Occipital lobe (tissue), 2 donors: ENCODE results near the gene SEC14L2. TPM values are rescaled to one million over a fixed set of nuclear protein-coding genes. Genes with fewer than 3 reads are reported as not detected.

Experiments used
- DNase-seq: peaks from one replicate; lab custom pipeline; 2025; lab: John Stamatoyannopoulos, UW
- total RNA-seq: library from RNA; depleted of rRNA; stranded (reverse); fragments of >200 nt; gene quantifications from one replicate; pipeline ENCODE4 v1.2.3, GENCODE V29; 2014

The SEC14L2 gene
- total RNA-seq, 1 donor from 2014 or later = 9.5 TPM

DNA sequence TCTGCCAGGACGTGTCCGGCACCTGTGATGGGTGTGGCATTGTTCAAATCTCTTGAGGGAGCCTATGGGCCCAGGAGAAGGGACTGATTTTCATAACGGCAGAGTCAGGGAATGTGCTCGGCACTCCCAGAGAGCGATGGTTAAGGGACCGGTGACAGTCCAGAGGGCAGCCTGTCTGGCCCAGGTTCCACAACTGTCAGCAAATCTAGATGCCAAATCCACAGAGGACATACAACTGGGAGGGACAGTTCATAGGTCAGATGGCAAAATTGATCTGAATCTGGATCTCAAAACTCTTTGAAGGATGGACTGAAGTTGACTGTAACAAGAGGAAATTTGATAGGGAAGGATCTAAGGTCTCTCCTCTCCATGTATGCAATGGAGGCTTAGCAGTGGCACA is 7.5 kb downstream of the SEC14L2 start:
- DNase-seq = no peak

DNA sequence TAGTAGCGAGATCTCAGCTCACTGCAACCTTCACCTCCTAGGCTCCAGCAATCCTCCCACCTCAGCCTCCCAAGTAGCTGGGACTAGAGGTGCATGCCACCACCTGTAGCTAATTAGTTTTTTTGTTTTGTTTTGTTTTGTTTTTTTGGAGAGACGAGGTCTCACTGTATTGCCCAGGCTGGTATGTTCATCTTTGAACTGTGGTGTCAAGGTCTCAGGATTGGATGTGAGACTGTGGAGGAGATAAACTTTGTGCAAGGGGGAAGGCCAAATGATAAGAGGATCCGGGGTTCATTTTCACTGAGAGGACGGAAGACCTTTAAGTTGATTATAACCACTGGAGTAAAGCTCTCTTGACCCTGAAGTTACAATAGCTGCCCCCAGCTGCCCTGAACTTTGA is 8.9 kb downstream of the SEC14L2 start:
- no peak for DNase-seq

DNA sequence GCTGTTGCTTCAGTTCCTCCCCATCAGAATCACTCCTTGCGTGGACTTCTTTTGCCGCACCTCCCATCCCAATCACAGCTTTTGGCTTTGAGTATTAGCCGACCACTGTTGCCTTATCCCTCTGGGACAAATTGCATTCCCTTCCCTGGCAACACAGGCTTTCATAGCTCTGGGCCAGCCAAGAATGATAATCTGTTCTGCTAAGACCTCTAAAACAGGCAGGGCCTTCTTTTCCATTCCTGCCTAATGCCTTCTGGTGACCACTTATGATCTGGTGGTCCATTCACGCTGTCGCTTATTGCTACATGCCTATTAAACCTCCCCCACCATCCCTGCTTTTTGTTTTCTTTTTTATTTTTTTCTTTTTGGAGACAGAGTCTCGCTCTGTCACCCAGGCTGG is 9.6 kb downstream of the SEC14L2 start:
- DNase-seq = no peak

DNA sequence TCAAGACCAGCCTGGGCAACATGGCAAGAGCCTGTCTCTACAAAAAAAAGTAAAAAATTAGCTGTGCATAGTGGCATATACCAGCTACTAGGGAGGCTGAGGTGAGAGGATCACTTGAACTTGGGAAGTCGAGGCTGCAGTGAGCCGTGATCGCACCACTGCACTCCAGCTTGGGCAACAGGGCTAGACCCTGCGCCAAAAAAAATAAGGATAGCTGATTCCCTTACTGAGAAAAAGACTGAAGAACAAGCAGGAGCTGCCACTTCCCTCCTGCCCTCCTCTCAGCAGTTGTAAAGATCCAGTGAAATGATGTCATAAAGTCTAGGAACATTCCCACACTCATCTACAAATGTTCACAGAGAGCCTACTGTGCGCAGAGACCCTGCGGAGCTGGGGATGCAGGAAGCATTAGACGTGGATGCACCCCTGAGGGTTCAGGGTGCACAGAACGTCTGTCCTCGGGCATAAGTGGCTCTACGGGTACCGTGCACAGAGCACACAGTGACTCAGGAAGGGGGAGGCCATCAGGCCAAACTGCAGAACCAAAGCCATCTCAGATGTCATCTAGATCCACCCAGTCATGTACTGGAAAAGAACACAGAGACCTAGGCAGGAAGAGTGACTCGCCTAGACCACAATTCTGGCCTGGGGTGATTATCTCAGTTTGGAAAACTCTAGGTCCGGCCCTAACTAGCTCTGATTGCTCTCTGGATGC is 11.7 kb downstream of the SEC14L2 start:
- DNase-seq = no peak

DNA sequence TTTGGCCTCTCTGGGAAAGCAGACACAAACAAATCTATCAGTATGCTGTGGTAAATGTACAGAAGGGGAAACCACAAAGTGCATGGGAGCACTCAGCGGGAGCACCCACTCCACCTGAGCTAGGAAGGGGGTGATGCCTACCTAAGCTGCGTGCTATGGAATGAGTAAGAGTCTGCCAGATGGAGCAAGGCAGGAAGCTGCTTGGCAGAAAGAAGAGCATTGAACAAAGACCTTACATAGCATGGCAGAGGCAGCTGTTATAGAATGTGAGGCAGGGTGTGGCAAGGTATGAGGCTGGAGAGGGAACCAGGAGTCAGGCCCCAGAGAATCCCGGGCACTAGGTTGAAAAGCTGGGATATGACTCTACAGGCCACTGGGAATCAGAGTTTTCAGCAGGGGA is 15.0 kb downstream of the SEC14L2 start:
- no peak for DNase-seq

DNA sequence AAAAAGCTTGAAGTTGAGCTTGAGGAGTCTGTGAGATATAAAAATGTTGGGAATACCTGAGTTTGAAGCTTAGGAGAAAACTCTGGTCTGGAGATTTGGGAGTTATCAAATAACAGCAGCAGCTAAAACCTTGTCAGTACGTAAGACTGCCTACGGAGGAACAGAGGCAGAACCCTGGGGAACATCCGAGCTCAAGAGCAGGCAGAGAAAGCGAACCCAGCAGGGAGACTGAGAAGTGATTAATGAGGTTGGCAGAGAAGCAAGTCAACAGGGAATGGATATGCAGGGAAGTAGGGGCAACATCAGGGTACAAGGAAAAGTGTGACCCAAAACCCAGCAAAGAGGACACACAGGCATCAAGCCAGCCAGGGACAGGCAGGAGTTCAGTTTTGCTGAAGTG is 16.2 kb downstream of the SEC14L2 start:
- DNase-seq = no peak

DNA sequence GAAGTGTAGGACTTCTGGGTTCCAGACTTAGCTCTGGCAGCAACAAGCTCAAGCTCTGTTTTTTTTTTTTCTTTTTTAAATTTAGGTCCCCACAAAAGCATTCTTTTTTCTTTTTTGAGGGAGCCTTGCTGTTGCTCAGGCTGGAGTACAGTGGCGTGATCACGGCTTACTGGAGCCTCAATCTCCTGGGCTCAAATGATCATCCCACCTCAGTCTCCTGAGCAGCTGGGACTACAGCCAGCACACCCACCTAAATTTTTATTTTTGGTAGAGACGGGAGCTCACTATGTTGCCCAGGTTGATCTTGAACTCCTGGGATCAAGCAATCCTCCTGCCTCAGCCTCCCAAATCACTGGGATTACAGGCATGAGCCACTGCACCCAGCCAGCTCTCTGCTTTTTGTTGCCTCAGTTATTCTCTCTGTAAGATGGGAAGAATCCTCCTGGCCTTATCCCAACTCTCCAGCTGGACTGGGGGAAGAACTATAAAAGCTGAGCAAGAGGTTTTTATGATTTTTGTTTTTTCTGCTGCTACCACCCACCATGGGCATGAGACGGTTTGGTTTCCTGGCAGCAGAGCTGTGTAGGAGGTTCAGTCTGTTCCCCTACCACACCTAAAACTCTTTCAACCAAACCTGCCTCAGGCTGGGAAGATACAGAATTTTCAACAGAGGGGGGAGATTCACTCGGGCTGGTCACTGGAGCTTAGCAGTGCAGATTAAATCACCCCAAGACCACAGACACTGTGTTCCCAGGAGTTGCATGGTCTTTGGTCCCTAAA is 17.1 kb downstream of the SEC14L2 start:
- DNase-seq = no peak

DNA sequence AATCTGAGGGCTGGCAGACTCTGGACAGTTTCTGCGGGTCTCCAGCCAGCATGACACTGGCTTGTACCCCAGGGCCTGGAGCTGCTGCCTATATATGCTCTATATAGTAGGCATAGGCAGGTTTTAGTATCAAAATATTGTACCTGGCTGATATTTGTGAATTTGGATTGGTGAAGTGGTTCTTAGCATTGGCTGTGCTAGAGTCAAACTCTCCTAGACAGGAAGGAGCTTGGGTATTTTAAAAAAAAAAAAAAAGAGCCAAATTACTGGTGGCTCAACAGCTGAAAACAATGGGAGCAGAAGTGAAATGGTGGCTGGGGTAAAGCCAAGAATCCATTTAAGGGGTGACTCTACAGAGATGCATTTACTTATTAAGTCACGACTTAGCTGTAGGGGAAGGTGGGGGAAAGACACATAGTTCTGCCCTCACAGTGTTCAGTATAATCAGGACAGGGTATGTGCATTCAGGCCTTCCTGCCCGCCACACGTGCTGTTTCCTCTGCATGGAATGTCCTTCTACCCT is 17.8 kb downstream of the SEC14L2 start:
- no peak for DNase-seq

DNA sequence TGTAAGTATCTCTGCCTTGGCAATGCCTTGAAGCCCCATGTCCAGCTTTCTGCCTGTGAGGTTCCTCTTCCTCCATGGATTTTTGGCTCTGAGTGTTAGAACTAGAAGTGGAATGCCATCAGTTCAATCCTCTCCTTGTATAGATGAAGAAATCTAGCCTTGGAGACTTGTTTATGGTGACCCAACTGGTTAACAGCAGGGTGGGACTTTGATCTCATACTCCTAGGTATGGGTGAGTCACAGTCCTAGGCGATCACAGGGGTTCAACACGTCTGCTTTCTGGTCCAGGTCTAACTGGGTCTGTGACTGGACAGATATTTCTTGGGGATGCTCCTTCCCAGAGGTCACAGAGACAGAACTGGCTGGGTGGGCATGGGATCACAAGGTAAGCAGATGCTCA is 19.6 kb downstream of the SEC14L2 start:
- no peak for DNase-seq

DNA sequence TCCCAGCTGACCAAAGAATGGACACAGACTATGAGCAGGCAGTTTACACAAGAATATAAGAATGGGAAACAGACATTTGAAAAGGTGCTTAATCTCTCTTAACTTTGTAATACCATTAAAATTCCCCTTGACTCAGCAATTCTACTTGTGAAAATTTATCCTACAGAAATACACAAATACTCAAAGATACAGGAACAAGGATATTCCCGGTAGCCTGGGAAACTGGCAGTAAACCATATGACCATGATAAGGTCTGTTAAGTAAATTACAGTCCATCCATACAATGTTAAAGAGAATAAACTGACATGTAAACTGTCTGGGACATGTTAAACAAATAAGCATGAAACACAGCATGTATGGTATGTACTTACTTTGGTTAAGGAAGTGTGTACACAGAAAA is 20.0 kb downstream of the SEC14L2 start:
- no peak for DNase-seq

DNA sequence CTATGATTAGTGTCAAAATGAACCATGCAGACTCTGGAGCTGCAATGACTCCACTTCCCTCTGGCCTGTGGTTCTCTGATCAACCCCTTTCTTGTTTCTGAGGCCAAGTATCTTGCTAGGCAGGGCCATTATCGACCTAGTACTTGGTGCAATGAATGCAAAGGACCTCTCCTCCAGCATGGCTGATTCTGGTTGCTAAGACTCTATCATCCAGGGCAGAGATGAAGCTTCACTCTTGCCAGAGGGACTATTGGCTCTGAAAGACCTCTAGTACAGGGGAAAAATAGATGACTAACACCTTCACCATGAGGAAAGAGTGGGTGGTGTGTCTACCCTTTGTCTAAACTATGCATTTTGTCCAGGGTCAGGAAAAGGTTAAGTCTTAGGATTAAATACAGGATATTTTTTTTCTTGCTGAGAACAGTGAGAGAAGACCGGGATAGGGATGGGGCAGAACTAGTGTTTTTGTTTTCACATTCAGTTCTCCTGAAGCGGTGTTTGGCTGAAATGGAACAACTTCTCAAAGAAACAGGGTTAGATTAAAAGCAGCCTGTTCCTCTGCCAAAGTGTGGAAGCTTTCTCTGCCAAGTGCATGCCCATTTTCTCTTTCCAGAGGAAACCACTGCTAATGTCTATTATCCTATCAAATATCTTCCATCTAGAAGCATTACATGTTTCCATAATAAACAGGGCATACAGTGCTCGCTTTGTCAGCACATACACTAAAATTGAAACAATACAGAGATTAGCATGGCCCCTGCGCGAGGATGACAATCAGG is 23.7 kb downstream of the SEC14L2 start:
- DNase-seq = no peak

DNA sequence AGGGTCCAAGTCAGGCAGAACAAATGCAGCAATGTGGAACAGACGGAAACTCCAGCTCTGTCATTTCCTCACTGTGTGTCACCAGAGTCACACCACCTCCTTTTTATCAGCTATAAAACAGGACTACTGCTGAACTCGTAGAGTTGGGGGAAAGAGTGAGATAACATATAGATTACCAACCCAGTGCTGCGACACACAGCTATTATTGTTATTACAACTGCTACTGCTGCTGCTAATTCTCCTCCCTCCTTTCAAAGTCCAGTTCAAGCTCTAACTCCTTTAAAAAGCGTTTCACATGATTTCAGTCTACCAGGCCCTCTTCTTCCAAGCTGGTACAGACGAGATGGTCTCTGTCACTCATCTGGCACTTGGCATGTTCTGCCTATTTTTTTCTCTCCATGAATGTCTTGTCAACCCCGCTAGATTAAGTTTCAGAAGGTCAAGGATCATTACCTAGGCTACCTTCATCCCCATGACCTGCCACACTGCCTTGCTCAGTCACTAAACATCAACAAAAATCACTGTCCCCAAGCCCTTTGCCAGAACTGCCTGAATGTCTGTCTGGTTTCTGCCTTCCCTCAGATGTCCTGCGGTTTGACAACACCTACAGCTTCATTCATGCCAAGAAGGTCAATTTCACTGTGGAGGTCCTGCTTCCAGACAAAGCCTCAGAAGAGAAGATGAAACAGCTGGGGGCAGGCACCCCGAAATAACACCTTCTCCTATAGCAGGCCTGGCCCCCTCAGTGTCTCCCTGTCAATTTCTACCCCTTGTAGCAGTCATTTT is 25.1 kb downstream of the SEC14L2 start:
- DNase-seq = no peak

DNA sequence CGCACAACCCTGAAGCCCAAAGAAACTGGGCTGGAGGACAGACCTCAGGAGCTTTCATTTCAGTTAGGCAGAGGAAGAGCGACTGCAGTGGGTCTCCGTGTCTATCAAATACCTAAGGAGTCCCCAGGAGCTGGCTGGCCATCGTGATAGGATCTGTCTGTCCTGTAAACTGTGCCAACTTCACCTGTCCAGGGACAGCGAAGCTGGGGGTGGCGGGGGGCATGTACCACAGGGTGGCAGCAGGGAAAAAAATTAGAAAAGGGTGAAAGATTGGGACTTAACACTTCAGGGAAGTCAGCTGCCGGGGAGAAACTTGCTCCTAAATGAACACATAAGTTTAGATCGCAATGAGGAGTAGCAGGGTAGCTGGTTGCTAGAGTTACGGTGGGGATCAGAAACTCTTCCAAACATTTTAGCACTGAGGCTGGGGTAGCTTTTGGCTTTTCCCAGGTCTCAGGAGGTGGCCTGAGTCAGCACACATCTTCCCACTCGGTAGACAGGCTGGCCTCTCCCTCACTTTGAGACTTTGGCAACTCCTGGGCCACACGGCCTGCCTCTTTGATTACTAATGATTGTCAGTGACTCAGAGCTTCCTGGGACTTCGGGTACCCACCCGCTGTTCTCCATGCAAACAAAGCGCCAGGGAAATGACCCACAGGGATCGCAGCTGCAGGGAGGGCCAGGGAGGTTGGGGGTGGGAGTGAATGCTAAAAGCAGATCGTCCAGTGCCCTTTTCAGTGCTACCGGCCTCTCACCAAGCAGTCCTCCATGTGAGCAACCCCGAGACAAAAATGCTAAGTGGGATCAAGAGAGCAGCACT is 25.9 kb downstream of the SEC14L2 start:
- peak; percentile 72 for DNase-seq

DNA sequence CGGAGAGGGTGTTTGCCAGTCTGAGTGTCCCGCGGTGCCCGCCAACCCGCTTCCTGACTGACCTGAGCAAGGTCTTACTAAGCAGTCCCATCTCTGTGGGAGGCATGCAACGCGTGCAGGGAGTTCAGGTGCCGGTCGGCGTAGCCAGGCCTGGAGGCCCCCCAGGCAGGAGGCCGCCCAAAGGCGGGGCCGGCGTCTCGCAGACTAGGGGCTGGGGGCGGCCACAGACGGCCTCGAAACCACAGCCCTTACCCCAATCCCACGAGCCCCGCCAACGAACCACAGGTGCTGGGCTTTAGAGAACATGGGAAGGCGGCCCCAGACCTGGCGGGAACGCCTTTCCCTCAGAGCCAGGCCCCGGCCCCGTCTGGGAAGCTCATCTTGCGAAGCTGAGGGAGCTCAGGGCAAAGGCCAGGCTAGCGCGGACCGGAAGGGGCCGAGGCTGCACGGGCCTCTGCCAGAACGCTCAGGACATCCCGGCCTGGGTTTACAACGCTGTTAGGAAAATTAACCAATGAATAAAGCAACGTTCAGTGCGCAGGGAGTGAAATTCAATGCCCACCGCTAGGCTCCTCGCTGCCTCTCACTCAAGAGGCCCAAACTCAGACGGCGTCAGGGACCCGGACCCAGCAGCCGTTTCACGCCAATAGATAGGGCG is 26.6 kb downstream of the SEC14L2 start:
- DNase-seq = no peak

DNA sequence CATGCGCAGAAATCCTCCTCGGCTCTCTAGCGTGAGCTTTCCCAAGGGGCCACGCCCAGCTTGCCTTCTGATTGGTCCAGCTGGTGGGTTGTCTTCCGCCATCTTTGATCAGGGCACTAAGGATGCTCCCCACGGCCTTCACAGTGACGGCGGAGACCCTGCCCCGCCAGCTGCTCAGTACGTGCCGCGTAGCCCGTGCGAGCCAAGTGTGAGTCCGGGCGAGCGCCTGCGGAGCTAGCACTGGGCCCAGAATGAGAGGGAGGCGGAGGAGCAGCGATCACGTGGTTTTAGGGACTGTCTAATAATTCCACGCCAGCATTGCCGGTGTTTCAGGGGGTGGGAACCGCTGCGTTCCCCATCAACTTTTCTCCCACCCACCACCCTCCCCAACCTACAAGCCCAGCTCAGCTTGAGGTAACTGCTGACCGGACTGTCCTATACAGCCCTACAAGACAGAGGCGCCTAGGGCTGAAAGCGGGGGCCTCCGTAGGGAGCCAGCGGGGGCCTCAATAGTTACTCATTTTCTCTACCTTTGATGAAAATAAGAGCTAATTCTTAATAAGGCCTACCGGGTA is 27.2 kb downstream of the SEC14L2 start:
- DNase-seq = peak; percentile 99

DNA sequence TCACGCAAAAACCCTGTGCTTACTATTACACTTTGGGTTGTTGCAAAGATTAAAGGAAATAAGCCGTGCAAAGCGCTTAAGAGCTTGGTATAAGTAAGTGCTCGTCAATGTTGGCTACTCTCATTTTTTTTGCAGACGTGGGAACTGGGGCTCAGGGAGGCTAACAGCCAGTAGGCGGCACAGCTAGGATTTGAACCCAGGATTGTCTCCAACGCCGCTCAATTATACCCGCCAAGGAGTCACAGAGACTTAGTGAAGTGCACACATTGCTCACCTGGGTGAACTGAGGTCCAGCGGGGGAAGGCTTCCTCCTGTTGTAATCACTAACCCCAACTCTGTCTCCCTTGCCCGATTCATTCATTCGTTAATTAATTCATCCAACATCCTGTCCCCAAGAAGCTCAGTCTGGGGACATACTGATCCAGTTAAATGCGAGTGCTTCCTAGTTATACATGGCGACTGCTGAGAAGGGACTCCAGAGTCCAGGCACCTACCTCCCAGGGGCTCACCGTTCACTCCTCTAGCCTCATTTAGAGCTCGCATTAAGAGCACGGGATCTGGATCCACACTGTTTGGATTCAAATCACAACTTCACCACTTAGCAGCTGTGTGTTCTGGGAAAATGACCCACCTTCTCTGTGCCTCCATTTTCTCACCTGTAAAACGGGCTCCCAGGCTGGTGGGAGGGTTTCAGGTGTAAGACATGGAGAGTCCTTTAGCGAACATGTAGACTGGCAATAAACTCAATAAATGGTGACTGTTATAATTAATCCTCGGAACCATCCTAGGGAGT is 27.9 kb downstream of the SEC14L2 start:
- DNase-seq = no peak

DNA sequence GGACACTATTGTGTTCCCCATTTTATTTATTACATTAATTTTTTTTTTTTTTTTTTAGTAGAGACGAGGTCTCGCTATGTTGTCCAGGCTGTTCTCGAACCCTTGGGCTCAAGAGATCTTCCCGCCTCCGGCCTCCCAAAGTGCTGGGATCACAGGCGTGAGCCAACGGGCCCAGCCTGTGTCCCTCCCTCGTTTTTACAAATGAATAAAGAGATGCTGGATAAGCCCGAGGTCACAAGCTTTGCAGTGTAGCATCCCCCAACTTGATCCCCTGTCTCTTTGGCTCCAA is 28.5 kb downstream of the SEC14L2 start:
- no peak for DNase-seq

DNA sequence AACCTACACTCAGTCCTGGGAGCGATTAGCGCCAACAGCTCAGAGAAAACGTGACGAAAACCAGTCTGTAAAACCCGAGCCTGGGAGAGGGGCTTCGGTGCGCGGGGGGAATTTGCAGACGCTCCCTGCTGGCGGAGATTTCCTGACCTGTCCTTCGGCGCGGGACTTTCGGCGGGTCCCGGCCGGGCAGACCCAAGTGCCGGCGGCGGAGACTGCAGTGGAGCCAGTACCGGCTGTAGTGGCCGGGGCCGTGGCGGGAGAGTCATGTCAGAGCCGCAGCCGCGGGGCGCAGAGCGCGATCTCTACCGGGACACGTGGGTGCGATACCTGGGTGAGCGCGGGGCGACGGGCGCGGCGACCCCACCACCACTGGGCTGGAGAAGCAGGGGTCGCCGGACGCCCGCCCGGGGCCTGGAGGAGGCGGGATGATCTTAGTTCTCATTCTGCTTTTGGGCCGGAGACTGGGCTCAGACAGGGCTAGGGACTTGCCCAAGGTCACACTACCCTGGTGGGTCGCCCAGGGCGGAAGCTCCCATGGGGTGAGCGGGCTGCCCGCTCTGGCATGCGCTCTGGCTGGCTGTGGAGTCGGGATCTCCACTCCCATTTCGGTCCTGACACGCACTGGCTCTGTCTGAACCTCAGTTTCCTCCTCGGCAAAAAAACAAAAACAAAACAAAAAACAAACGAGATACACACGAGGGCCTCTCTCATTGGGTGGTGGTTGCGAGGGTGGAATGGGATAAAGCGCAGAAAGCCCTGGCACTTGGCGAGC is 29.0 kb downstream of the SEC14L2 start, which contains the start of gene MTFP1:
Gene MTFP1 (plus strand): TSS at position 153 of the 772 bp plus-strand sequence. CDS start 112 bp downstream, at position 265.
- DNase-seq = no peak
